Stimulated activated naive B cell treated with anti-CD40 and anti-IgM and Interleukin-4, amounts not matched to agents 10 μg/mL and 1 μg/mL and 100 μg/mL, for 72 hours (primary cell): ENCODE results near the gene FLT4.
"Not testable (repeated sequence)": the region's sequence is repeated elsewhere in the genome, so short reads cannot be mapped to it uniquely, and the experiment has no call there.

Experiments used
- ATAC-seq, 2 donors: fragments of 150-1000 bp; cut with Tn5 transposase; replicated peaks; 2 replicates each; pipeline ENCODE4 v1.10.0; 2021; ENCODE audit warnings: moderate library complexity in 1 of 2
- DNase-seq: peaks from one replicate; pipeline ENCODE4 v3.0.0; 2021
- H3K27ac Mint-ChIP-seq: one replicate; pipeline ENCODE4 v1.8.0; 2022; ENCODE audit warnings: mild to moderate bottlenecking, mixed read lengths
- H3K27me3 Mint-ChIP-seq, 2 donors: one replicate each; pipeline ENCODE4 v1.8.0; 2022; ENCODE audit warnings: mixed read lengths in 2 of 2
- H3K36me3 Mint-ChIP-seq, 2 donors: one replicate each; pipeline ENCODE4 v1.8.0; 2022; ENCODE audit warnings: mixed read lengths in 2 of 2, mild to moderate bottlenecking in 1 of 2
- H3K4me1 Mint-ChIP-seq, 2 donors: one replicate each; pipeline ENCODE4 v1.8.0; 2022; ENCODE audit warnings: mixed read lengths in 2 of 2, mild to moderate bottlenecking in 1 of 2
- H3K4me3 Mint-ChIP-seq, 2 donors: one replicate each; pipeline ENCODE4 v1.8.0; 2022; ENCODE audit warnings: mild to moderate bottlenecking in 2 of 2, mixed read lengths in 2 of 2, moderate library complexity in 1 of 2
- H3K9me3 Mint-ChIP-seq, 2 donors: one replicate each; pipeline ENCODE4 v1.8.0; 2022; ENCODE audit warnings: mixed read lengths in 2 of 2, mild to moderate bottlenecking in 1 of 2

Gene FLT4

GRCh38 chr5:180678319-180678718, 28.9 kb upstream of the FLT4 start:
- H3K36me3 Mint-ChIP-seq, H3K9me3 Mint-ChIP-seq, ATAC-seq, DNase-seq, H3K4me1 Mint-ChIP-seq, H3K27ac Mint-ChIP-seq, H3K4me3 Mint-ChIP-seq: not testable (repeated sequence)
- H3K27me3 Mint-ChIP-seq: peaks cover 41 to 53% of the 10 kb centered on the region in 2 donors

GRCh38 chr5:180675036-180675635, 25.7 kb upstream of the FLT4 start:
- Mint-ChIP-seq H3K27ac (no peak overlapping the region), H3K4me3 (no peak overlapping the region), H3K4me1 (peaks cover 3 to 6% of the 10 kb centered on the region in 2 donors), H3K27me3 (peaks cover 40% of the 10 kb centered on the region in 2 donors), H3K9me3 (no peaks in the 10 kb centered on the region), H3K36me3 (no peaks in the 10 kb centered on the region)
- no peak for DNase-seq
- ATAC-seq: no peak

GRCh38 chr5:180674090-180674475, 24.7 kb upstream of the FLT4 start:
- H3K9me3 Mint-ChIP-seq, H3K36me3 Mint-ChIP-seq, H3K4me1 Mint-ChIP-seq, DNase-seq, H3K4me3 Mint-ChIP-seq, ATAC-seq, H3K27ac Mint-ChIP-seq: not testable (repeated sequence)
- H3K27me3 Mint-ChIP-seq: peaks cover 41 to 47% of the 10 kb centered on the region in 2 donors

- no peaks in the 10 kb centered on the region for H3K9me3 Mint-ChIP-seq
- DNase-seq: no peak
- peaks cover 7 to 8% of the 10 kb centered on the region in 2 donors for H3K4me1 Mint-ChIP-seq
- no peak for ATAC-seq
- peaks cover 41 to 47% of the 10 kb centered on the region in 2 donors for H3K27me3 Mint-ChIP-seq
- no peak overlapping the region for H3K27ac Mint-ChIP-seq
- H3K4me3 Mint-ChIP-seq: no peak overlapping the region
- no peaks in the 10 kb centered on the region for H3K36me3 Mint-ChIP-seq
Observed at GRCh38 chr5:180673371-180674089, 24.1 kb upstream of the FLT4 start.

- not testable (repeated sequence) for DNase-seq, H3K4me1 Mint-ChIP-seq, H3K9me3 Mint-ChIP-seq, ATAC-seq, H3K27ac Mint-ChIP-seq, H3K4me3 Mint-ChIP-seq, H3K36me3 Mint-ChIP-seq
- H3K27me3 Mint-ChIP-seq: peaks cover 36 to 40% of the 10 kb centered on the region in 2 donors
Observed at GRCh38 chr5:180671958-180672524, 22.6 kb upstream of the FLT4 start.

GRCh38 chr5:180670586-180671359, 21.4 kb upstream of the FLT4 start:
- H3K4me1 Mint-ChIP-seq: peaks cover 7 to 8% of the 10 kb centered on the region in 2 donors
- no peak overlapping the region for H3K27ac Mint-ChIP-seq
- H3K9me3 Mint-ChIP-seq: no peaks in the 10 kb centered on the region
- no peaks in the 10 kb centered on the region for H3K36me3 Mint-ChIP-seq
- peak; percentile 66 to 69 for ATAC-seq
- no peak for DNase-seq
- peak overlapping the region in 1 of 2 donors; percentile 41 for H3K4me3 Mint-ChIP-seq
- H3K27me3 Mint-ChIP-seq: peaks cover 34 to 36% of the 10 kb centered on the region in 2 donors

- Mint-ChIP-seq H3K36me3 (no peaks in the 10 kb centered on the region), H3K4me1 (peaks cover 7 to 8% of the 10 kb centered on the region in 2 donors), H3K27ac (no peak overlapping the region), H3K27me3 (peaks cover 33 to 35% of the 10 kb centered on the region in 2 donors), H3K9me3 (no peaks in the 10 kb centered on the region), H3K4me3 (no peak overlapping the region)
- ATAC-seq: peak; percentile 8 to 10
- DNase-seq: no peak
Observed at GRCh38 chr5:180670157-180670556, 20.8 kb upstream of the FLT4 start.

GRCh38 chr5:180669661-180670060, 20.3 kb upstream of the FLT4 start:
- H3K4me3 Mint-ChIP-seq: no peak overlapping the region
- peaks cover 7 to 8% of the 10 kb centered on the region in 2 donors for H3K4me1 Mint-ChIP-seq
- no peaks in the 10 kb centered on the region for H3K36me3 Mint-ChIP-seq
- H3K27me3 Mint-ChIP-seq: peaks cover 32 to 36% of the 10 kb centered on the region in 2 donors
- no peak for ATAC-seq
- no peak for DNase-seq
- H3K9me3 Mint-ChIP-seq: no peaks in the 10 kb centered on the region
- peak overlapping the region; percentile 1 for H3K27ac Mint-ChIP-seq

GRCh38 chr5:180668835-180669596, 19.6 kb upstream of the FLT4 start:
- no peaks in the 10 kb centered on the region for H3K9me3 Mint-ChIP-seq
- peak overlapping the region; percentile 1 for H3K27ac Mint-ChIP-seq
- H3K27me3 Mint-ChIP-seq: peaks cover 30 to 33% of the 10 kb centered on the region in 2 donors
- no peaks in the 10 kb centered on the region for H3K36me3 Mint-ChIP-seq
- DNase-seq (no peak), ATAC-seq (no peak)
- no peak overlapping the region for H3K4me3 Mint-ChIP-seq
- peaks cover 7 to 8% of the 10 kb centered on the region in 2 donors for H3K4me1 Mint-ChIP-seq

- no peak for DNase-seq
- H3K36me3 Mint-ChIP-seq: no peaks in the 10 kb centered on the region
- H3K9me3 Mint-ChIP-seq: no peaks in the 10 kb centered on the region
- no peak overlapping the region for H3K27ac Mint-ChIP-seq
- no peak overlapping the region for H3K4me3 Mint-ChIP-seq
- peaks cover 7 to 8% of the 10 kb centered on the region in 2 donors for H3K4me1 Mint-ChIP-seq
- H3K27me3 Mint-ChIP-seq: peaks cover 22 to 46% of the 10 kb centered on the region in 2 donors
- no peak for ATAC-seq
Observed at GRCh38 chr5:180666812-180667211, 17.4 kb upstream of the FLT4 start.

- Mint-ChIP-seq H3K9me3 (no peaks in the 10 kb centered on the region), H3K27ac (no peak overlapping the region), H3K36me3 (no peaks in the 10 kb centered on the region), H3K4me3 (no peak overlapping the region), H3K27me3 (peaks cover 30 to 46% of the 10 kb centered on the region in 2 donors), H3K4me1 (peaks cover 7 to 8% of the 10 kb centered on the region in 2 donors)
- ATAC-seq: no peak
- no peak for DNase-seq
Observed at GRCh38 chr5:180665682-180666404, 16.4 kb upstream of the FLT4 start.

- H3K9me3 Mint-ChIP-seq: no peaks in the 10 kb centered on the region
- DNase-seq (no peak), ATAC-seq (no peak)
- H3K4me1 Mint-ChIP-seq: peaks cover 0 to 2% of the 10 kb centered on the region in 2 donors
- H3K36me3 Mint-ChIP-seq: no peaks in the 10 kb centered on the region
- no peak overlapping the region for H3K4me3 Mint-ChIP-seq
- no peak overlapping the region for H3K27ac Mint-ChIP-seq
- peaks cover 46 to 60% of the 10 kb centered on the region in 2 donors for H3K27me3 Mint-ChIP-seq
Observed at GRCh38 chr5:180658774-180659564, 9.6 kb upstream of the FLT4 start.

- ATAC-seq, DNase-seq, H3K4me3 Mint-ChIP-seq, H3K27ac Mint-ChIP-seq, H3K9me3 Mint-ChIP-seq, H3K36me3 Mint-ChIP-seq, H3K4me1 Mint-ChIP-seq: not testable (repeated sequence)
- H3K27me3 Mint-ChIP-seq: peaks cover 58 to 64% of the 10 kb centered on the region in 2 donors
Observed at GRCh38 chr5:180655243-180655642, 5.8 kb upstream of the FLT4 start.
